Kidney epithelial cell (primary cell): Measurements from ENCODE around the gene TMEM259. TPM values are rescaled to one million over a fixed set of nuclear protein-coding genes. Genes with fewer than 3 reads are reported as not detected.

Experiments
- DNase-seq: peaks from one replicate; pipeline ENCODE4 v3.0.0-alpha.2; 2010; ENCODE audit warnings: low read depth
- H3K27me3 ChIP-seq: 2 replicates; pipeline ENCODE4 v1.6.0; 2011; ENCODE audit warnings: low read length; ENCODE audit not compliant: control insufficient read depth, insufficient read depth
- H3K36me3 ChIP-seq: 2 replicates; pipeline ENCODE4 v1.5.1; 2011; ENCODE audit warnings: low read length; ENCODE audit not compliant: control insufficient read depth, insufficient read depth
- H3K4me3 ChIP-seq: 2 replicates; pipeline ENCODE4 v1.5.1; 2011; ENCODE audit warnings: low read depth, mild to moderate bottlenecking, control low read depth, low read length
- CTCF ChIP-seq: IDR thresholded peaks from 2 replicates; pipeline ENCODE4 v1.5.1; 2011; ENCODE audit warnings: mild to moderate bottlenecking, moderate library complexity, low read length, control low read depth, inconsistent platforms; ENCODE audit not compliant: insufficient read depth, poor library complexity, severe bottlenecking
- total RNA-seq: library from RNA; depleted of rRNA; stranded (reverse); fragments of >200 nt; gene quantifications from 2 replicates; pipeline ENCODE4 v1.2.3, GENCODE V29; 2015

TMEM259 gene
- total RNA-seq, 1 donor from 2014 or later, result 204 TPM

GRCh38 chr19:1012334-1012733 is 8.6 kb downstream of the TMEM259 start:
- no peak for TF ChIP-seq CTCF
- no peaks in the 10 kb centered on the region for H3K36me3 ChIP-seq
- H3K27me3 ChIP-seq, result no peaks in the 10 kb centered on the region

GRCh38 chr19:1011831-1012333 is 9.0 kb downstream of the TMEM259 start:
- DNase-seq, result no peak
- Histone ChIP-seq H3K27me3 (no peaks in the 10 kb centered on the region), H3K4me3 (no peak overlapping the region), H3K36me3 (no peaks in the 10 kb centered on the region)
- TF ChIP-seq CTCF, result no peak

More at GRCh38 chr19:1012334-1012733, 8.6 kb downstream of the TMEM259 start:
- no peak for DNase-seq
- H3K4me3 ChIP-seq, result no peak overlapping the region

GRCh38 chr19:1010586-1011510 is 10.1 kb downstream of the TMEM259 start:
- Histone ChIP-seq H3K27me3 (no peaks in the 10 kb centered on the region), H3K4me3 (no peak overlapping the region), H3K36me3 (no peaks in the 10 kb centered on the region)
- no peak for TF ChIP-seq CTCF
- DNase-seq, result no peak

- H3K4me3 ChIP-seq, result no peak overlapping the region
- no peaks in the 10 kb centered on the region for H3K36me3 ChIP-seq
- H3K27me3 ChIP-seq, result no peaks in the 10 kb centered on the region
- no peak for DNase-seq
- no peak for TF ChIP-seq CTCF
Measured at GRCh38 chr19:1009981-1010538, 10.9 kb downstream of the TMEM259 start.

- Histone ChIP-seq H3K4me3 (no peak overlapping the region), H3K36me3 (no peaks in the 10 kb centered on the region), H3K27me3 (peaks cover 4% of the 10 kb centered on the region)
- no peak for TF ChIP-seq CTCF
- DNase-seq, result no peak
Measured at GRCh38 chr19:1009041-1009980, 11.6 kb downstream of the TMEM259 start.
